Stimulated activated memory B cell treated with anti-CD40 and anti-IgM and Interleukin-4, amounts not matched to agents 10 μg/mL and 1 μg/mL and 100 μg/mL, for 72 hours (primary cell): ENCODE data around the gene APOL6.
"Not testable (repeated sequence)": the region's sequence is repeated elsewhere in the genome, so short reads cannot be mapped to it uniquely, and the experiment has no call there.

ENCODE experiments used
- ATAC-seq: fragments of 150-1000 bp; cut with Tn5 transposase; 2 replicates; pipeline ENCODE4 v1.10.0; 2021
- H3K27ac Mint-ChIP-seq: one replicate; pipeline ENCODE4 v1.8.0; 2022; ENCODE audit warnings: mild to moderate bottlenecking, mixed read lengths
- H3K27me3 Mint-ChIP-seq: one replicate; pipeline ENCODE4 v1.8.0; 2022; ENCODE audit warnings: mixed read lengths
- H3K36me3 Mint-ChIP-seq: one replicate; pipeline ENCODE4 v1.8.0; 2022; ENCODE audit warnings: mixed read lengths
- H3K4me1 Mint-ChIP-seq: one replicate; pipeline ENCODE4 v1.8.0; 2022; ENCODE audit warnings: mixed read lengths
- H3K4me3 Mint-ChIP-seq: one replicate; pipeline ENCODE4 v1.8.0; 2022; ENCODE audit warnings: mild to moderate bottlenecking, moderate library complexity, mixed read lengths
- H3K9me3 Mint-ChIP-seq: one replicate; pipeline ENCODE4 v1.8.0; 2022; ENCODE audit warnings: mixed read lengths

APOL6 gene

GRCh38 chr22:35690001-35690400 is 41.8 kb downstream of the APOL6 start:
- Mint-ChIP-seq H3K36me3 (no peaks in the 10 kb centered on the region), H3K4me3 (no peak overlapping the region), H3K27me3 (peaks cover 26% of the 10 kb centered on the region), H3K27ac (no peak overlapping the region), H3K9me3 (peaks cover 3% of the 10 kb centered on the region), H3K4me1 (peaks cover 22% of the 10 kb centered on the region)
- no peak for ATAC-seq

- H3K36me3 Mint-ChIP-seq, result no peaks in the 10 kb centered on the region
- no peak overlapping the region for H3K27ac Mint-ChIP-seq
- peaks cover 7% of the 10 kb centered on the region for H3K4me1 Mint-ChIP-seq
- peaks cover 17% of the 10 kb centered on the region for H3K27me3 Mint-ChIP-seq
- H3K4me3 Mint-ChIP-seq, result no peak overlapping the region
- no peaks in the 10 kb centered on the region for H3K9me3 Mint-ChIP-seq
- ATAC-seq, result no peak
Measured at GRCh38 chr22:35695202-35695601, 47.0 kb downstream of the APOL6 start.

GRCh38 chr22:35697142-35697541 is 48.9 kb downstream of the APOL6 start:
- H3K36me3 Mint-ChIP-seq, result no peaks in the 10 kb centered on the region
- H3K27me3 Mint-ChIP-seq, result no peaks in the 10 kb centered on the region
- no peak for ATAC-seq
- no peak overlapping the region for H3K27ac Mint-ChIP-seq
- H3K4me1 Mint-ChIP-seq, result no peaks in the 10 kb centered on the region
- H3K4me3 Mint-ChIP-seq, result no peak overlapping the region
- H3K9me3 Mint-ChIP-seq, result no peaks in the 10 kb centered on the region

- ATAC-seq, H3K9me3 Mint-ChIP-seq, H3K27me3 Mint-ChIP-seq, H3K27ac Mint-ChIP-seq, H3K4me3 Mint-ChIP-seq, H3K4me1 Mint-ChIP-seq, H3K36me3 Mint-ChIP-seq: not testable (repeated sequence)
Measured at GRCh38 chr22:35699852-35700251, 51.6 kb downstream of the APOL6 start.

- H3K9me3 Mint-ChIP-seq, result no peaks in the 10 kb centered on the region
- H3K36me3 Mint-ChIP-seq, result no peaks in the 10 kb centered on the region
- H3K27ac Mint-ChIP-seq, result no peak overlapping the region
- H3K4me1 Mint-ChIP-seq, result no peaks in the 10 kb centered on the region
- peaks cover 8% of the 10 kb centered on the region for H3K27me3 Mint-ChIP-seq
- no peak for ATAC-seq
- H3K4me3 Mint-ChIP-seq, result no peak overlapping the region
Measured at GRCh38 chr22:35703861-35704584, 55.8 kb downstream of the APOL6 start.

GRCh38 chr22:35705141-35705540 is 56.9 kb downstream of the APOL6 start:
- no peaks in the 10 kb centered on the region for H3K4me1 Mint-ChIP-seq
- H3K27ac Mint-ChIP-seq, result no peak overlapping the region
- no peaks in the 10 kb centered on the region for H3K36me3 Mint-ChIP-seq
- no peak for ATAC-seq
- H3K4me3 Mint-ChIP-seq, result no peak overlapping the region
- H3K9me3 Mint-ChIP-seq, result no peaks in the 10 kb centered on the region
- H3K27me3 Mint-ChIP-seq, result peaks cover 17% of the 10 kb centered on the region

GRCh38 chr22:35708453-35708852 is 60.2 kb downstream of the APOL6 start:
- no peak for ATAC-seq
- Mint-ChIP-seq H3K4me1 (no peaks in the 10 kb centered on the region), H3K27me3 (peaks cover 37% of the 10 kb centered on the region), H3K9me3 (peaks cover 8% of the 10 kb centered on the region), H3K4me3 (no peak overlapping the region), H3K36me3 (peaks cover 8% of the 10 kb centered on the region), H3K27ac (no peak overlapping the region)

GRCh38 chr22:35708917-35709316 is 60.7 kb downstream of the APOL6 start:
- Mint-ChIP-seq H3K27ac (no peak overlapping the region), H3K27me3 (peaks cover 41% of the 10 kb centered on the region), H3K4me3 (no peak overlapping the region), H3K36me3 (peaks cover 10% of the 10 kb centered on the region), H3K9me3 (peaks cover 9% of the 10 kb centered on the region), H3K4me1 (no peaks in the 10 kb centered on the region)
- ATAC-seq, result no peak

- ATAC-seq, result no peak
- Mint-ChIP-seq H3K36me3 (peaks cover 10% of the 10 kb centered on the region), H3K9me3 (peaks cover 9% of the 10 kb centered on the region), H3K27me3 (peaks cover 55% of the 10 kb centered on the region), H3K4me3 (no peak overlapping the region), H3K4me1 (no peaks in the 10 kb centered on the region), H3K27ac (no peak overlapping the region)
Measured at GRCh38 chr22:35711336-35711735, 63.1 kb downstream of the APOL6 start.

- Mint-ChIP-seq H3K27ac (no peak overlapping the region), H3K4me3 (no peak overlapping the region), H3K27me3 (peaks cover 64% of the 10 kb centered on the region), H3K36me3 (peaks cover 10% of the 10 kb centered on the region), H3K9me3 (peaks cover 9% of the 10 kb centered on the region), H3K4me1 (no peaks in the 10 kb centered on the region)
- no peak for ATAC-seq
Measured at GRCh38 chr22:35712672-35713071, 64.4 kb downstream of the APOL6 start.

GRCh38 chr22:35717572-35717971 is 69.3 kb downstream of the APOL6 start, which contains the start of gene APOL5:
APOL5 (plus strand) TSS chr22:35717872; CDS start chr22:35717872, 0 bp downstream.
- H3K4me3 Mint-ChIP-seq, result no peak within 1 kb of the TSS
- H3K27me3 Mint-ChIP-seq, result peaks cover 57% of the 10 kb centered on the region
- peaks cover 9% of the 10 kb centered on the region for H3K9me3 Mint-ChIP-seq
- no peak for ATAC-seq
- no peaks in the 10 kb centered on the region for H3K4me1 Mint-ChIP-seq
- H3K27ac Mint-ChIP-seq, result no peak within 1 kb of the TSS
- H3K36me3 Mint-ChIP-seq, result peaks cover 10% of the 10 kb centered on the region
